Stimulated activated CD4-positive, alpha-beta T cell treated with anti-CD3 and anti-CD28 coated beads, Interleukin-12 subunit alpha, Interleukin-12 subunit beta, amount 100 ng/mL, for 48 hours (primary cell): ENCODE results near the gene PPP2R5D.
A peak's percentile ranks its signal among the peaks of the same experiment; 100 is the strongest.

ENCODE experiments used
- DNase-seq, 3 donors: peaks; one replicate each; pipeline ENCODE4 v3.0.0-alpha.2; 2020; ENCODE audit warnings: low read depth in 2 of 3, low spot score in 1 of 3

PPP2R5D gene

GRCh38 chr6:42963179-42963854, 21.1 kb upstream of the PPP2R5D start:
- no peak for DNase-seq

GRCh38 chr6:42963855-42964605, 20.3 kb upstream of the PPP2R5D start:
- no peak for DNase-seq

DNA sequence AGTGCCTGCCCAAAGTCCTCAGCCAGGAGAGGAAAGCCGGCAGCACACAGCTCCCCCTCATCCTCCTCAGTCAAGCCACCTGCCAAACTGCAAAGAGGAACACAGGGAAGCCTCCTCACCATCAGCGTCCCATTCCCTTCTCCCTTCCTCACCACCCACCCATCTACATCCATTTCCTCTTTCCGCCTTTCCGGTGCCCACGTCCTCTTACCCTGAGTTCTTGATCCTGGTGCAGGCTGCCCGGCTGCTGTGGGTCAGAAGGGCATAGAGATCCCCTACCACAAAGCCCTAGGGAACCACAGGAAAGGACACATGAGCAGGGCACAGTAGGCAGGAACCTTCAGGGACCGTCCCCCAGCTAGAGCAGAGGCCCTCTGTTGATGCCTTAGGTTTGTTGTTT, 17.8 kb upstream of the PPP2R5D start:
- DNase-seq, result no peak

GRCh38 chr6:42967228-42967627, 17.1 kb upstream of the PPP2R5D start:
- no peak for DNase-seq

DNA sequence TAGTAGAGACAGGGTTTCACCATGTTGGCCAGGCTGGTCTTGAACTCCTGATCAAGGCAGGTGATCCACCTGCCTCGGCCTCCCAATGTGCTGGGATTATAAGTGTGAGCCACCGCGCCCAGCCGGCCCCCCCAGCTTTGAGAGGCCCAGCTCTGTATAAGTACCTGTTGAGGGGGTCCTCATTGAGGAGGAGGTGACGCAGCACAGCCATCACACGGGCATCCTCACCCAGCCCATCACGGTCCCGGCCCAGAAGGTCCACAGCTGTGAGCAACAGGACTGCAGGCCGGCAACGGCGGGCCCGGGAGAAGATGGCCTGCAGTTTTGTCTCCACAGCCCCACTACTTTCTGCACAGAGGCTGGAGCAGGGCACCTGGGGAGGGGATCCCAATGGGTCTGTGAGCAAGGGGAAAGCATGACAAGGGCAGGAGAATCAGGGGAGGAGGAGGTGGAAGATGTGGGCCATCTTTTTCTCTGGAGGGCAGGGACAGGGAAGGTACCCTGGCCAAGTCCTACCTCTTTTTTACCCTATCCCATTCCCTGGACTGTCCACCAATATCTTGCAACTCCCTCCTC, 16.2 kb upstream of the PPP2R5D start:
- no peak for DNase-seq

DNA sequence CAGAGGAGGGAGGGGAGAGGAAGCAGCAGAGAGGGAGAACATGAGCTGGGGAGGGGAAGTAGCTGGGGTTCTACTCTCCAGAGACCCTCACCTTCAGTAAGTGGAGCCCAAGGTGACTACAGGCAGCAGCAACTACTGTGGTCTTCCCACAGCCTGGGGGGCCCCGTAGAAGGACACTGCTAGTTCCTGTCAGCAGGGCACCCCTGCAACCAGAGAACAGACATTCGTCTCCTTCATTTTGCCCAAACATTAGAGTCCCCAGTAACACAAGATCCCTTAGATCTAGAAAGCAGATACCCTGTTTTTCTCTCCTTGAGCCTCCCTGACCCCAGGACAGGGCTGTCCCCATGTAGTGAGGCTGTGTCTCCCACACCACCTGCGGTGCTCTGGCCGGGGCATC, 15.6 kb upstream of the PPP2R5D start:
- no peak for DNase-seq

DNA sequence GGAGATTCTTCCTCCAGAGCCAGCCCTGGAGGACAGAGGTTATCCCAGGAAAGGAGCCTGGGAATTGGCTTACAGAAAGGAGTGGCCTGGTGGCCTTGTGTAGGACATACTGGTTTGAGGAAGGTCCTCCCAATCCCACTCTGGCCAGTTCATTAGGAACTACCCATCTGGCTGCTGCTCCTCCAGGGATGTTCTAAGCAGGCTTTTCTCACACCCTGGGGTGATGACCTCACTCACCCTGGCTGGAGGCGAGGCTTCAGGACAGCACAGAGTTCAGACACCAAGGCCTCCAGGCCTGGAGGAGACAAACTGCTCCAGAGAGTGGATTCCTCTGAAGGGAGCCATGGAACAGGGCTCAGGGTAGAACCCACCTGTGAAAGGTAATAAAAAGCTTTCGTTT, 14.9 kb upstream of the PPP2R5D start:
- no peak for DNase-seq

- DNase-seq, result no peak
Measured at GRCh38 chr6:42969934-42970333, 14.4 kb upstream of the PPP2R5D start.

DNA sequence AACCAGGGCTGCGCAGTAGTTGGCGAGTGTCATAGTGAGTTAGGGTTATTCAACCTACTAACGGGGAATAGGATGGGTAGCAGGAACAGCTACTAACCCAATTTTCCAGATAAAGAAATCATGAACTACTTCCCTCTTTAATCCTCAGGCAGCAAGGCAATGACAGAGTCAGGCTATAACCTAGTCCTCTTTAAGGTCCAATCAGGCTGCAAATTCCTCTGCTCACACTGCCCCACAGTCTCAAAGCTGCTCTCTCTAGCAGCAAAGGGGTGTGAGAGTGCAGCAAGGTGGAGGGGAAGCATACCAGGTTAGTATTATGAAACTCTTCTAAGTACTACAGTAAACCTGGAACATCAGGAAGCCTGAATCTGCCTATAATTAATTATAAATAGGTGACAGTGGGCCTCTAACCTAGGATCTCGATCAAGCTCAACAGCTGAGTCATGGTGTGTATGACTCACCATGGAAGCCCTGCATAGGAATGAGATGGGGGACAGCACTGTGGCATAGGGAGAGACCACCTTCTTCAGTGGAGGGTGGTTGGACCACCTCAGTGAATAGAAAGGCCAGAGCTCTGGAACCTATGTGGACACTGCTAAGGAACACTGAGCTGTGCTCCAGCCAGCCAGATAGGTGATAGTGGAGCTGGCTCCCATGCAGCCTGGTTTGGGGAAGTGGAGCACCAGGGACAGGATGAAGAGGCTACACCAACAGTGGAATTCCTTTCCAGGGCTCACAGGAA, 13.3 kb upstream of the PPP2R5D start:
- no peak for DNase-seq

- DNase-seq, result no peak
Measured at GRCh38 chr6:42971746-42972327, 12.5 kb upstream of the PPP2R5D start.

GRCh38 chr6:42973926-42974325, 10.4 kb upstream of the PPP2R5D start:
- DNase-seq, result no peak

DNA sequence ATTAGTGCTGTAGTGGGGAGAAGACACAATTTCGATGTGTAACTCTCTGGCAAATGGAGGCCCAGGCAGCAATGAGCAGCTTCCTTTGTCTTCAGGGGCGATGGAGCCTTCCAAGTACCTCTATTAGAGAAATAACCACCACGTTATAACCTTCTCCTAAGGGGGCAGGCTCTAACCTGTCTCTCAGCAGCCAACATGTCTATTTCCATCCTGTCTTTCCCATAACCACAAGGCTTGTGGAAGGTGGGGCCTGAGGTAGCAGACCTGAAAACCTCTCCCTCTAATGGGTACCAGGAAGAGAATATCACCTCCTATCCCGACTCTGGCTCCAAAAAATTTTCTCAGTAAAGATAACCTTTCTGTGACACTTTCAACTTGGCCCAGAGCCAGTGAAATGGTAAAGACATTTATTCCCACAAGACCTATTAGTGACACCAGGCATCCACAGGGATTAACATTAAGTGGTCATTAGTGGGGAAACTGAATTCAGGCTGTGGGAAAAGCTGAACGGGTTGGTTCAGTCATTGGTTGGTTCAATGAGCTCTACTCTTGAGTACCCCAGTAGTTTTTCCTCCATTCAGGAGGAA, 9.4 kb upstream of the PPP2R5D start:
- no peak for DNase-seq

DNA sequence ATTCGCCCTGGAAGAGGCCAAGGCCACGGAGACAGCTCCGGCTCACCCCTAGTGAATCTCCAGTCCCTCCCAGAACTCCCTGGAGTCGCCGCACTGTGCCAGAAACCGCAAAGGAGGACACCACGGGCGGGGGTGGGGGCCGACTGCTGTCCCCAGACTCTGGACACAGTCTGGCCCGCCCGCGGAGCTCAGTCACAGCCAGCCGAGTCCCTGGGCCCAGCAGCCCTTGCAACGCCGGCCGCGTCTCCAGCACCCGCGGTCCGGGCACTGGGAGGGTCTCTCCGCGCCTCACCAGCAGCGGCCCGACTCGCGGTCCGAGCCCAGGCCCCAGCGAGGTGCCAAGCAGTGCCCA, 5.9 kb upstream of the PPP2R5D start:
- no peak for DNase-seq

GRCh38 chr6:42978839-42979522, 5.4 kb upstream of the PPP2R5D start, which contains the start of gene PEX6:
Gene PEX6, minus strand, starts transcription at chr6:42979181. Its CDS starts 31 bp downstream, at chr6:42979150.
- DNase-seq, result peak; percentile 88 to 91 (median 90)

DNA sequence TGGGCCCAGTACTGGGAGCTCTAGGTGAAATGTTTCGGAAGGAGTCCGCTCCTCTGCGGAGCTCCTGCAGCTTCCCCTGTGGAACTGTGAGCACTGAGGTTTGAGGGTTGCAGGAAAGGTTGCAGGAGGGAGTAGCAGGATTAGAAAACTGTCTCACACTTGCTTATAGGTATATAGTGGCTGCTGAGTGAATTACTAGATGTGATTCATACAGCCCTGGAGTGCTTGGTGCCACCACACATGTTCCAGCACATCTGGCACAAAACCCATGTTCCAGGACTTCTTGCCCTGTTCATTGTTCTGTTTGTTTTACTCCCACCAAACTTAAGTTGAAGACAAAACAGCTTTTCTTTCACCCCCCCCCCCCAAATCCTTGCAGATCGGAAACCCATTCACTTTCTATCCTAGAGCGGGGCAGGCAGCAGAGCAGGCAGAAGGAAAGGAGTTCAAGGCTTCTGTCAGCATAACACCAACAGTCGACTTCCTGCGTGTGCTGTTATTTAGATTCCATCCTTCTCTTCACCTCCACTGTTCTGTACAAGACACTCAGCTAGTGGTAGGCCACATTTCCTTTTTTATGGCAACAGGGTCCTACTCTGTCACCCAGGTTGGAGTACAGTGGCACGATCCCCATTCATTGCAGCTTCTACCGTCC, 4.7 kb upstream of the PPP2R5D start:
- DNase-seq, result no peak

DNA sequence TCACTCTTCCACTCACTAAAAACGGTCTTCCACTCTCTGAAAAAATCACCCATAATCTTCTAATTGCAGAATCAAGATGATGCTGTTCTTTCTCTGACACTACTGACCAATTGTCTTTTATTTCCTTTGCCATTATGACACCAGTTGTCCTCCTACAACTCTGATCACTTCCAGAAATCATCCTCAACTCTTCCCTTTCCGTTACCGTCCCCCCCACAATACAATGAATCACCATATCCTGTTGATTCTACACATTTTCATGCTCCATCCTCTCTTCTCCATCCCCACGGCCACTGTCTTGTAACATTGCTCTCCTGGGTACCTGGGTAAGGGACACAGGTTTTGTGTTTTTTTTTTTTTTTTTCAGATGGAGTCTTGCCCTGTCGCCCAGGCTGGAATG, 2.5 kb upstream of the PPP2R5D start:
- DNase-seq, result no peak

- no peak for DNase-seq
Measured at GRCh38 chr6:42984924-42985475, 630 bp downstream of the PPP2R5D start.

DNA sequence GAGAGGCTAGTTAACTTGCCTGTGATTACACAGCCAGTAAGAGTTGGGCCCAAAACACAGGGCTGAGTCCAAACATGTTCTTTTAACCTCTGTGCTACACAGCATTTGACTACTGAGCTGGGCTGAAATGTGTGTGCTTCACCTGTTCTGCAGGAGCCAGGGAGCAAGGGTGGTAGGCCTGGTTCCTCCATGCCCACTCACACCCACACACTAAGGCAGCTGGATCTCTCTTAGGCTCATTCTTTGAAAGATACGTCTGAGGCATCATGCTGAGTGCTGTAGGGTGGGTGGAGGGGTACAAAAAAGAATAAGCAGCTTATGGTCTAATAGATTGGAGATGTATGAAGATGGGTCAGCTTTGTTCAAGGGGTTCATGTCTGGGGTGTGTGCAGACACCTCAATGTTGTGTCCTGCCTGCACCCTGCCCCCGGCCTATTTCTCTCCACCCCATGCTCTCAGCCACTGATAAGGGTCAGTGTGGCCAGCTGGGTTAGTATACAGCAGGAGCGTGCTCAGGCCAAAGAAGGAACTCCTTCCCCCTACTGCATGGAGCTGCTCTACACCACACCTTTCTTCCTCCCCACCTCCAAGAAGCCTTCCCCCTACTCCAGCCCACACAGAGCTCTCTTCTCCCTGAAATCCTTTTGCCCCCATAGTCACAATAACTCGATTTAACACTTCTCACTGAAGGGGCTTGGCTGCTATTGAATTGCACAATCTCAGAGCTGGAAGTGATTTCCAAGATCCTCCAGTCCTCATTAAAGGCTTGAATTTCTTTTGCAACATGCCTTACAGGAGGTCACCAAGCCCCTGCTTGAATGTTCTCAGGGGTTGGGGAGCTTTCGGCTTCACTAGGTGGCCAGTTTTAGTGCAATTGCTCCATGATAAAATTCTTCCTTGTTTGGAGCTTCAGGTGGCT, 3.4 kb downstream of the PPP2R5D start:
- no peak for DNase-seq
